NCI-H128 (cell line): ENCODE results near the gene RPAP2.

Experiments used
- DNase-seq: peaks from one replicate; lab custom pipeline; 2025; ENCODE audit not compliant: unreplicated experiment; lab: John Stamatoyannopoulos, UW

Gene RPAP2

DNA sequence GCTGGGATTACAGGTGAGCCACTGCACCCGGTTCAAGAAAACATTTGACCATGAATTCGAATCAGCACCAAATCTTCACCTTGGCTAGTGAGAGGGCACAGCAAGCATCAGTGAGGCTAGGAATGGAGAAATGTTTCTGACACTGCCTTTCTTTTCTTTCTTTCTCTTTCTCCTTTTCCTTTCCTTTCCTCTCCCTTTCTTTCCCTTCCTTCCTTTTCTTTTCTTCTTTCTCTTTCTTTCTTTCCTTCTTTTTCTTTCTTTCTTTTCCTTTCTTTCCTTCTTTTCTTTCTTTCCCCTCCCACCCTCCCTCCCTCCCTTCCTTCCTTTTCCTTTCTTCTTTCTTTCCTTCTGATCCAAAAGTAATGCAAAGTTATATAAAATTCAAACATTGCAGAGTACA lies 147.0 kb downstream of the RPAP2 start:
- no peak for DNase-seq

DNA sequence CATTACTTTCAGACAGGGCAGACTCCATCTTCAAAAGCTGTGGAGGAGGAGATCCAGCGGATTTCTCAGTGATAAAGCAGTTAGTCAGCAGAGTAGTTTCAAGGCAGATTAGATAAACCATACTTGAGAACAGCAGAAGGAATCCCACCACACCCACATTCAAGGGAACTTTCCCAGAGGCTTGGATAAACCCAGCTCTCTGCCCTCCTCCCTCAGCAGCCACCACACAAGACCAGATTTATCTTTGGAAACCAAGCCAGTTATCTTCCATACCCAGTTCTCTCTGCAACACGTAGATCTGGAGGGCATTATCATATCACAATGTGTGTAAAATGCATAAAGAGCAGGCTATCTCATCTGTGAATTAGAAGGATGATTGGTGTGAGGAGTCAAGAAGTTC lies 147.7 kb downstream of the RPAP2 start:
- DNase-seq: no peak

DNA sequence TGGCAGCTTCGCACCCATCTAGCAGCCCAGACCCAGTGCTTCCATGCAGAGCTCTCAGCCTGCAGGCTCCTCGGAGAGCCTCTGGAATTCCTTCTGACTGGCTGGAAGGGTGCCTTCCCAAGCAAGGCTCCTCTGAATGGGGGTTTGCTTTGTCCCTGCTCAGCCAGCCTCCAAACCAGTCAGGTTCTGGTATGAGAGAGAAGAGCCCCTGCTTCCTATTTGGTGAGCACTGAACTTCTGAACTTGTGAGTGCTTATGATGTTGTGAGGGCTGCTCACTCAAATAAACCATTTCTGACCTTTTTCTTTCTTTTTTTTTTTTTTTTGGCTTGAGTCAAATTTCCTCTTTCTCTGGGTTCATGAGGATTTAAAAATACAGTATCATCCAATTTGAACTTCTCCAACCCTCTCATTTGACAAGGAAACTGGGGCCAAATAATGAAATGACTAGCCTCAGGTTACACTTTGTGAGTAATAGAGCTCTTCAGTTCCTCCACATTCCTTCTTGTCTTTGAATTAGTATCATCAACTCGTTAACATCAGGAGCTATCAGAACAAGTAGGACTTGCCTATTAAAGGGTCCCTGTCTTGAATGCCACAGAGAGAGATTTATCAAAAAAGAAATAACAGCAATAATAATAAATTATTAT lies 148.3 kb downstream of the RPAP2 start:
- no peak for DNase-seq

DNA sequence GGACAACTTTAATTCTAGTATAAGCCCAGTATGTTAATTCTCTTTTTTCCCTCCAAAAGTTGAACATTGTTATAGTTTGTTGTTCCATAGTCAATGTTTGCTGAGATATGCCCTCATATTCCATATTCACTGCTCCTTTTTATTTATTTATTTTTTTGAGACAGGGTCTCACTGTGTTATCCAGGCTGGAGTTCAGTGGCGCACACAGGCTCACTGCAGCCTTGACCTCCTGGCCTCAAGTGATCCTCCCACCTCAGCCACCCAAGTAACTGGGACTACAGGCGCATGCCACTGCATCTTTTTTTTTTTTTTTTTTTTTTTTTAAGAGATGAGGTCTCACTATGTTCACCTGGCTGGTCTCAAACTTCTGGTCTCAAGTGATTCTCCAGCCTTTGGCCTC lies 149.1 kb downstream of the RPAP2 start:
- no peak for DNase-seq
